ENCODE measurements around the gene BCL11A.

GRCh38 chr2:60432035-60432601 is 121.3 kb downstream of the BCL11A start:
- TF ChIP-seq CTCF (IDR thresholded peaks at IDR 0.05; ENCODE audit: insufficient read depth, low read length, poor library complexity, severe bottlenecking) (no peak), EZH2phosphoT487 (conservative IDR thresholded peaks at IDR 0.05; ENCODE audit: low read length) (no peak)

Measured in SU-DHL-6 (cell line).